ENCODE data around the gene ZSWIM3. TPM values are rescaled to one million over a fixed set of nuclear protein-coding genes. Genes with fewer than 3 reads are reported as not detected.

ZSWIM3 gene
- total and polyA plus RNA-seq, 2 of the 13 experiments (the other 11 are each of a cell fraction or from before 2014, with no cell fraction given), result 5.2 to 5.8 TPM

DNA sequence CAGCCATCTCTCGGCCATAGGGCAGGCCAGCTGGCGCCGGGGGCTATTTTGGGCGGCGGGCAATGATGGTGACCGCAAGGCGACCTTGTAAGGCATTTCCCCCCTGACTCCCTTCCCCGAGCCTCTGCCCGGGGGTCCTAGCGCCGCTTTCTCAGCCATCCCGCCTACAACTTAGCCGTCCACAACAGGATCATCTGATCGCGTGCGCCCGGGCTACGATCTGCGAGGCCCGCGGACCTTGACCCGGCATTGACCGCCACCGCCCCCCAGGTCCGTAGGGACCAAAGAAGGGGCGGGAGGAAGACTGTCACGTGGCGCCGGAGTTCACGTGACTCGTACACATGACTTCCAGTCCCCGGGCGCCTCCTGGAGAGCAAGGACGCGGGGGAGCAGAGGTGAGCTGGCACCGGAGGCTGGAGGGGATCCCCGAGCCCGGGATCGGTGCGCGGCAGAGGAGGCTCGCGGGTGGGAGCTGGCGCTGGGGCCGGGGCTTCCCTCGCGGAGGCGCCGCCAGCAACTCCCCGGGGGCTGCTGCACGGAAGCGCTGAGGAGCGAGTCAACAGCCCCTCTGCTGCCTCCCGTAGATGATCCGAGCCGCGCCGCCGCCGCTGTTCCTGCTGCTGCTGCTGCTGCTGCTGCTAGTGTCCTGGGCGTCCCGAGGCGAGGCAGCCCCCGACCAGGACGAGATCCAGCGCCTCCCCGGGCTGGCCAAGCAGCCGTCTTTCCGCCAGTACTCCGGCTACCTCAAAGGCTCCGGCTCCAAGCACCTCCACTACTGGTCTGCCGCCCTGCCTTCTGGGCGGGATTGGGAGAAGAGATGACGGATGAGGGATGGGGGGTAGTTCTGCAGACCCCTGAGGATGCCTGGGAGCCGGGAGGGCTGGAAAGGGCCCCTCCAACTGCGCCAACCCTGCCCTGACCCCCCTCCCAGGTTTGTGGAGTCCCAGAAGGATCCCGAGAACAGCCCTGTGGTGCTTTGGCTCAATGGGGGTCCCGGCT, 33.9 kb downstream of the ZSWIM3 start, which contains the start of the genes CTSA and NEURL2 (continued):
- TF ChIP-seq, protein P1, sequence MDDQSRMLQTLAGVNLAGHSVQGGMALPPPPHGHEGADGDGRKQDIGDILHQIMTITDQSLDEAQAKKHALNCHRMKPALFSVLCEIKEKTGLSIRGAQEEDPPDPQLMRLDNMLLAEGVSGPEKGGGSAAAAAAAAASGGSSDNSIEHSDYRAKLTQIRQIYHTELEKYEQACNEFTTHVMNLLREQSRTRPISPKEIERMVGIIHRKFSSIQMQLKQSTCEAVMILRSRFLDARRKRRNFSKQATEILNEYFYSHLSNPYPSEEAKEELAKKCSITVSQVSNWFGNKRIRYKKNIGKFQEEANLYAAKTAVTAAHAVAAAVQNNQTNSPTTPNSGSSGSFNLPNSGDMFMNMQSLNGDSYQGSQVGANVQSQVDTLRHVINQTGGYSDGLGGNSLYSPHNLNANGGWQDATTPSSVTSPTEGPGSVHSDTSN (CRISPR knock-in tag; IDR thresholded peaks at IDR 0.05; ENCODE audit: borderline replicate concordance), result peak; percentile 94
- peak; percentile 90; the same call in 1 of the 2 replicates for TF ChIP-seq FOXJ3 (CRISPR knock-in tag; IDR thresholded peaks at IDR 0.05; ENCODE audit: borderline replicate concordance)
- TF ChIP-seq, protein P2, sequence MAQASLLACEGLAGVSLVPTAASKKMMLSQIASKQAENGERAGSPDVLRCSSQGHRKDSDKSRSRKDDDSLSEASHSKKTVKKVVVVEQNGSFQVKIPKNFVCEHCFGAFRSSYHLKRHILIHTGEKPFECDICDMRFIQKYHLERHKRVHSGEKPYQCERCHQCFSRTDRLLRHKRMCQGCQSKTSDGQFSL (CRISPR knock-in tag; IDR thresholded peaks at IDR 0.05), result peak; percentile 95
- peak; percentile 100 for TF ChIP-seq ZNF792 (CRISPR knock-in tag; IDR thresholded peaks at IDR 0.05)
- TF ChIP-seq TAF15 (IDR thresholded peaks at IDR 0.05; ENCODE audit: low read depth, low read length, poor library complexity, severe bottlenecking), result peak; percentile 32
- TF ChIP-seq, protein P3, sequence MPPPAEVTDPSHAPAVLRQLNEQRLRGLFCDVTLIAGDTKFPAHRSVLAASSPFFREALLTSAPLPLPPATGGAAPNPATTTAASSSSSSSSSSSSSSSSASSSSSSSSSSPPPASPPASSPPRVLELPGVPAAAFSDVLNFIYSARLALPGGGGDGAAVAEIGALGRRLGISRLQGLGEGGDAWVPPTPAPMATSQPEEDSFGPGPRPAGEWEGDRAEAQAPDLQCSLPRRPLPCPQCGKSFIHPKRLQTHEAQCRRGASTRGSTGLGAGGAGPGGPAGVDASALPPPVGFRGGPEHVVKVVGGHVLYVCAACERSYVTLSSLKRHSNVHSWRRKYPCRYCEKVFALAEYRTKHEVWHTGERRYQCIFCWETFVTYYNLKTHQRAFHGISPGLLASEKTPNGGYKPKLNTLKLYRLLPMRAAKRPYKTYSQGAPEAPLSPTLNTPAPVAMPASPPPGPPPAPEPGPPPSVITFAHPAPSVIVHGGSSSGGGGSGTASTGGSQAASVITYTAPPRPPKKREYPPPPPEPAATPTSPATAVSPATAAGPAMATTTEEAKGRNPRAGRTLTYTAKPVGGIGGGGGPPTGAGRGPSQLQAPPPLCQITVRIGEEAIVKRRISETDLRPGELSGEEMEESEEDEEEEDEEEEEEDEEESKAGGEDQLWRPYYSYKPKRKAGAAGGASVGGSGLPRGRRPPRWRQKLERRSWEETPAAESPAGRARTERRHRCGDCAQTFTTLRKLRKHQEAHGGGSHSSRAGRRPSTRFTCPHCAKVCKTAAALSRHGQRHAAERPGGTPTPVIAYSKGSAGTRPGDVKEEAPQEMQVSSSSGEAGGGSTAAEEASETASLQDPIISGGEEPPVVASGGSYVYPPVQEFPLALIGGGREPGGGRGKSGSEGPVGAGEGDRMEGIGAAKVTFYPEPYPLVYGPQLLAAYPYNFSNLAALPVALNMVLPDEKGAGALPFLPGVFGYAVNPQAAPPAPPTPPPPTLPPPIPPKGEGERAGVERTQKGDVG (CRISPR knock-in tag; IDR thresholded peaks at IDR 0.05; ENCODE audit: borderline replicate concordance), result peak; percentile 95
- TF ChIP-seq, protein P4, sequence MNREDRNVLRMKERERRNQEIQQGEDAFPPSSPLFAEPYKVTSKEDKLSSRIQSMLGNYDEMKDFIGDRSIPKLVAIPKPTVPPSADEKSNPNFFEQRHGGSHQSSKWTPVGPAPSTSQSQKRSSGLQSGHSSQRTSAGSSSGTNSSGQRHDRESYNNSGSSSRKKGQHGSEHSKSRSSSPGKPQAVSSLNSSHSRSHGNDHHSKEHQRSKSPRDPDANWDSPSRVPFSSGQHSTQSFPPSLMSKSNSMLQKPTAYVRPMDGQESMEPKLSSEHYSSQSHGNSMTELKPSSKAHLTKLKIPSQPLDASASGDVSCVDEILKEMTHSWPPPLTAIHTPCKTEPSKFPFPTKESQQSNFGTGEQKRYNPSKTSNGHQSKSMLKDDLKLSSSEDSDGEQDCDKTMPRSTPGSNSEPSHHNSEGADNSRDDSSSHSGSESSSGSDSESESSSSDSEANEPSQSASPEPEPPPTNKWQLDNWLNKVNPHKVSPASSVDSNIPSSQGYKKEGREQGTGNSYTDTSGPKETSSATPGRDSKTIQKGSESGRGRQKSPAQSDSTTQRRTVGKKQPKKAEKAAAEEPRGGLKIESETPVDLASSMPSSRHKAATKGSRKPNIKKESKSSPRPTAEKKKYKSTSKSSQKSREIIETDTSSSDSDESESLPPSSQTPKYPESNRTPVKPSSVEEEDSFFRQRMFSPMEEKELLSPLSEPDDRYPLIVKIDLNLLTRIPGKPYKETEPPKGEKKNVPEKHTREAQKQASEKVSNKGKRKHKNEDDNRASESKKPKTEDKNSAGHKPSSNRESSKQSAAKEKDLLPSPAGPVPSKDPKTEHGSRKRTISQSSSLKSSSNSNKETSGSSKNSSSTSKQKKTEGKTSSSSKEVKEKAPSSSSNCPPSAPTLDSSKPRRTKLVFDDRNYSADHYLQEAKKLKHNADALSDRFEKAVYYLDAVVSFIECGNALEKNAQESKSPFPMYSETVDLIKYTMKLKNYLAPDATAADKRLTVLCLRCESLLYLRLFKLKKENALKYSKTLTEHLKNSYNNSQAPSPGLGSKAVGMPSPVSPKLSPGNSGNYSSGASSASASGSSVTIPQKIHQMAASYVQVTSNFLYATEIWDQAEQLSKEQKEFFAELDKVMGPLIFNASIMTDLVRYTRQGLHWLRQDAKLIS (CRISPR knock-in tag; IDR thresholded peaks at IDR 0.05), result peak; percentile 88
- peak; percentile 99 for TF ChIP-seq ZFP90 (CRISPR knock-in tag; IDR thresholded peaks at IDR 0.05; ENCODE audit: borderline replicate concordance)
- peak; percentile 97 for TF ChIP-seq ZNF160 (CRISPR knock-in tag; IDR thresholded peaks at IDR 0.05)
- no peak for TF ChIP-seq POLR2AphosphoS2 (IDR thresholded peaks at IDR 0.05; ENCODE audit: low read depth, low read length)
- peak; percentile 91 for TF ChIP-seq XBP1 (CRISPR knock-in tag; IDR thresholded peaks at IDR 0.05)
- peak; percentile 82; the same call in 1 of the 2 replicates for TF ChIP-seq RELA (CRISPR knock-in tag; IDR thresholded peaks at IDR 0.05)
- peak; percentile 90; the same call in 1 of the 2 replicates for TF ChIP-seq ZBTB8A (CRISPR knock-in tag; IDR thresholded peaks at IDR 0.05; ENCODE audit: borderline replicate concordance, low read depth)
- peak; percentile 94 for TF ChIP-seq ZIK1 (CRISPR knock-in tag; IDR thresholded peaks at IDR 0.05; ENCODE audit: borderline replicate concordance, low read depth)
- TF ChIP-seq NFE2L2 (IDR thresholded peaks at IDR 0.05; ENCODE audit: low read length), result no peak; the same call in 1 of the 2 replicates

All from HepG2 (cell line).